ENCODE measurements around the gene CCDC85C. TPM values are rescaled to one million over a fixed set of nuclear protein-coding genes. Genes with fewer than 3 reads are reported as not detected.
A peak's percentile ranks its signal among the peaks of the same experiment; 100 is the strongest.
"Not testable (repeated sequence)": the region's sequence is repeated elsewhere in the genome, so short reads cannot be mapped to it uniquely, and the experiment has no call there.

Gene CCDC85C
- polyA plus RNA-seq, 2 donors: 30.1 to 51.0 TPM

- Histone ChIP-seq H3K4me3 (ENCODE audit: low read depth in 1 of 2, low read length in 2 of 2) (peak within 1 kb of the TSS; percentile 44 to 45), H3K9me3 (ENCODE audit: control insufficient read depth in 2 of 2, insufficient read depth in 1 of 2, low read depth in 1 of 2, low read length in 1 of 2) (no peaks in the 10 kb centered on the region), H3K27me3 (ENCODE audit: control insufficient read depth in 1 of 2, insufficient read depth in 2 of 2, low read length in 2 of 2) (peaks cover 0 to 7% of the 10 kb centered on the region in 2 donors), H3K36me3 (ENCODE audit: control insufficient read depth in 2 of 2, insufficient read depth in 2 of 2, low read length in 1 of 2) (no peaks in the 10 kb centered on the region), H3K27ac (ENCODE audit: low read depth in 2 of 2, low read length in 1 of 2) (no peak within 1 kb of the TSS), H3K4me1 (ENCODE audit: control insufficient read depth in 2 of 2, insufficient read depth in 2 of 2, low read length in 1 of 2) (peaks cover 9 to 22% of the 10 kb centered on the region in 2 donors)
- WGBS, 2 donors: 7% methylated on average over 76 to 91 of the region's 91 CpGs
These were observed 40.9 kb upstream of the CCDC85C start, which contains the start of gene HHIPL1 for GRCh38 chr14:99644723-99645544. TSS of gene HHIPL1 (plus strand) at chr14:99645129. CDS start at chr14:99645208, 79 bp downstream.

- Histone ChIP-seq H3K27me3 (ENCODE audit: control insufficient read depth in 1 of 2, insufficient read depth in 2 of 2, low read length in 2 of 2) (peaks cover 0 to 7% of the 10 kb centered on the region in 2 donors), H3K4me3 (ENCODE audit: low read depth in 1 of 2, low read length in 2 of 2) (no peak overlapping the region), H3K4me1 (ENCODE audit: control insufficient read depth in 2 of 2, insufficient read depth in 2 of 2, low read length in 1 of 2) (peaks cover 9 to 21% of the 10 kb centered on the region in 2 donors), H3K27ac (ENCODE audit: low read depth in 2 of 2, low read length in 1 of 2) (no peak overlapping the region), H3K9me3 (ENCODE audit: control insufficient read depth in 2 of 2, insufficient read depth in 1 of 2, low read depth in 1 of 2, low read length in 1 of 2) (no peaks in the 10 kb centered on the region), H3K36me3 (ENCODE audit: control insufficient read depth in 2 of 2, insufficient read depth in 2 of 2, low read length in 1 of 2) (no peaks in the 10 kb centered on the region)
- WGBS, 2 donors: 88 to 89% methylated on average over 11 of the region's 11 CpGs
These were observed 40.1 kb upstream of the CCDC85C start for GRCh38 chr14:99644035-99644587.

DNA sequence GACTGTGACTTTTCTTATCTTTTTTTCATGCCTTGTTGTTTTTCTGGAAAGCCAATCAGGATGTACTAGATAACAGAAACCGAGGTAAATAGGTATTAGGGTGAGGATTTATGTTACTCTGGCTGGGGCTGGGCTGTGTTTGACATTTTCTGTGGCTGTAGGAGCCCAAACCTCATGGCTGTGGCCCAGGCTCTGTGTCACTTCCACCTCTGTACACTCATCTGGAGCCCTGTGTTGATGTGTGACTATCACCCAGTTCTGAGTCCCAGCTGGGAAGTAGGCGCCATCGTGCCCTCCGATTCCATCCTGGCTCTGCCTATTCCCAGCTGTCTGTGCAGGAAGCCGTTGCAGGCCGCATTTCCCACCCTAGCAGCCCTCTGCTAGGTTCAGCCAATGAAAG is 39.3 kb upstream of the CCDC85C start:
- Histone ChIP-seq H3K4me3 (ENCODE audit: low read depth in 1 of 2, low read length in 2 of 2) (no peak overlapping the region), H3K27me3 (ENCODE audit: control insufficient read depth in 1 of 2, insufficient read depth in 2 of 2, low read length in 2 of 2) (peaks cover 0 to 7% of the 10 kb centered on the region in 2 donors), H3K9me3 (ENCODE audit: control insufficient read depth in 2 of 2, insufficient read depth in 1 of 2, low read depth in 1 of 2, low read length in 1 of 2) (no peaks in the 10 kb centered on the region), H3K27ac (ENCODE audit: low read depth in 2 of 2, low read length in 1 of 2) (no peak overlapping the region), H3K36me3 (ENCODE audit: control insufficient read depth in 2 of 2, insufficient read depth in 2 of 2, low read length in 1 of 2) (no peaks in the 10 kb centered on the region), H3K4me1 (ENCODE audit: control insufficient read depth in 2 of 2, insufficient read depth in 2 of 2, low read length in 1 of 2) (peaks cover 9 to 18% of the 10 kb centered on the region in 2 donors)
- WGBS, 2 donors: 67 to 70% methylated on average over 6 of the region's 6 CpGs

DNA sequence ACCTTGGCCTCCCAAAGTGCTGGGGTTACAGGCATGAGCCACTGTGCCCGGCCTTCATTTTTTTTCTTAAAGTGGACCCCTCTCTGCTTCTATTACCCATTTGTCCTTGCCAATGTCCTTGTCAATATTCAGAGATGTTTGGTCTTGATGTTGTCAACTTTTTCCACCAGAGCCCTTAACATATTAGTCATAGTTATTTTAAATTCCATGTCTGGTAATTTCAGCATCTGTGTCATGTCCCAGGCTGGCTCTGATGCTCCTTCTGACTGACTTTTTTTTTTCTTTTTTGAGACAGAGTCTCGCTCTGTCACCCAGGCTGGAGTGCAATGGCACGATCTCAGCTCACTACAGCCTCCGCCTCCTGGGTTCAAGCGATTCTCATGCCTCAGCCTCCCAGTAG is 38.8 kb upstream of the CCDC85C start:
- 93 to 94% methylated on average over 5 of the region's 5 CpGs for WGBS, 2 donors
- not testable (repeated sequence) for H3K4me3 ChIP-seq (ENCODE audit: low read depth in 1 of 2, low read length in 2 of 2); H3K27ac ChIP-seq (ENCODE audit: low read depth in 2 of 2, low read length in 1 of 2); H3K9me3 ChIP-seq (ENCODE audit: control insufficient read depth in 2 of 2, insufficient read depth in 1 of 2, low read depth in 1 of 2, low read length in 1 of 2); H3K27me3 ChIP-seq (ENCODE audit: control insufficient read depth in 1 of 2, insufficient read depth in 2 of 2, low read length in 2 of 2); H3K36me3 ChIP-seq (ENCODE audit: control insufficient read depth in 2 of 2, insufficient read depth in 2 of 2, low read length in 1 of 2)
- peaks cover 9 to 18% of the 10 kb centered on the region in 2 donors for H3K4me1 ChIP-seq (ENCODE audit: control insufficient read depth in 2 of 2, insufficient read depth in 2 of 2, low read length in 1 of 2)

- 84 to 86% methylated on average over 7 of the region's 7 CpGs for WGBS, 2 donors
- Histone ChIP-seq H3K36me3 (ENCODE audit: control insufficient read depth in 2 of 2, insufficient read depth in 2 of 2, low read length in 1 of 2) (no peaks in the 10 kb centered on the region), H3K9me3 (ENCODE audit: control insufficient read depth in 2 of 2, insufficient read depth in 1 of 2, low read depth in 1 of 2, low read length in 1 of 2) (no peaks in the 10 kb centered on the region), H3K27me3 (ENCODE audit: control insufficient read depth in 1 of 2, insufficient read depth in 2 of 2, low read length in 2 of 2) (no peaks in the 10 kb centered on the region), H3K27ac (ENCODE audit: low read depth in 2 of 2, low read length in 1 of 2) (no peak overlapping the region), H3K4me3 (ENCODE audit: low read depth in 1 of 2, low read length in 2 of 2) (no peak overlapping the region), H3K4me1 (ENCODE audit: control insufficient read depth in 2 of 2, insufficient read depth in 2 of 2, low read length in 1 of 2) (no peaks in the 10 kb centered on the region)
These were observed 33.6 kb upstream of the CCDC85C start for GRCh38 chr14:99637624-99638023.

DNA sequence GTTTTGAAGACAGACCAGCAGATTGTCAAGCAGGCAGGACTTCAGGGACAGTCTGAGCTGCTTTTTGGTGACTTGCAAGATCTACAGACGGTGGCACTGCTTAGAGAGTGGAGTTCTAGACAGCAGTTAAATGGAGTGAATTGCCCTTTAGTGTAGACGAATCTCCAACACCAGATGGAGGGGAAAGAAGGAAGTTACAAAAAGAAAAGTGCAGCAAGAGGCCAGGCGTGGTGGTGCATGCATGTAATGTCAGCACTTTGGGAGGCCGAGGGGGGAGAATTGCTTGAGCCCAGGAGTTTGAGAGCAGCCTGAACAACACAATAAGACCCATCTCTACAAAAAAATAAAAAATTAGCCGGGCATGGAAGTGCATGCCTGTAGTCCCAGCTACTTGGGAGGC is 32.5 kb upstream of the CCDC85C start:
- Histone ChIP-seq H3K27me3 (ENCODE audit: control insufficient read depth in 1 of 2, insufficient read depth in 2 of 2, low read length in 2 of 2) (no peaks in the 10 kb centered on the region), H3K4me3 (ENCODE audit: low read depth in 1 of 2, low read length in 2 of 2) (no peak overlapping the region), H3K36me3 (ENCODE audit: control insufficient read depth in 2 of 2, insufficient read depth in 2 of 2, low read length in 1 of 2) (no peaks in the 10 kb centered on the region), H3K9me3 (ENCODE audit: control insufficient read depth in 2 of 2, insufficient read depth in 1 of 2, low read depth in 1 of 2, low read length in 1 of 2) (no peaks in the 10 kb centered on the region), H3K4me1 (ENCODE audit: control insufficient read depth in 2 of 2, insufficient read depth in 2 of 2, low read length in 1 of 2) (no peaks in the 10 kb centered on the region), H3K27ac (ENCODE audit: low read depth in 2 of 2, low read length in 1 of 2) (no peak overlapping the region)
- WGBS, 2 donors: 77 to 78% methylated on average over 5 of the region's 5 CpGs

- H3K4me3 ChIP-seq (ENCODE audit: low read depth in 1 of 2, low read length in 2 of 2): no peak overlapping the region
- H3K27ac ChIP-seq (ENCODE audit: low read depth in 2 of 2, low read length in 1 of 2): no peak overlapping the region
- no peaks in the 10 kb centered on the region for H3K4me1 ChIP-seq (ENCODE audit: control insufficient read depth in 2 of 2, insufficient read depth in 2 of 2, low read length in 1 of 2)
- H3K36me3 ChIP-seq (ENCODE audit: control insufficient read depth in 2 of 2, insufficient read depth in 2 of 2, low read length in 1 of 2): no peaks in the 10 kb centered on the region
- H3K9me3 ChIP-seq (ENCODE audit: control insufficient read depth in 2 of 2, insufficient read depth in 1 of 2, low read depth in 1 of 2, low read length in 1 of 2): no peaks in the 10 kb centered on the region
- 82 to 83% methylated on average over 8 of the region's 8 CpGs for WGBS, 2 donors
- no peaks in the 10 kb centered on the region for H3K27me3 ChIP-seq (ENCODE audit: control insufficient read depth in 1 of 2, insufficient read depth in 2 of 2, low read length in 2 of 2)
These were observed 31.1 kb upstream of the CCDC85C start for GRCh38 chr14:99635116-99635515.

- no peaks in the 10 kb centered on the region for H3K9me3 ChIP-seq (ENCODE audit: control insufficient read depth in 2 of 2, insufficient read depth in 1 of 2, low read depth in 1 of 2, low read length in 1 of 2)
These were observed 30.4 kb upstream of the CCDC85C start for GRCh38 chr14:99634443-99634842.

DNA sequence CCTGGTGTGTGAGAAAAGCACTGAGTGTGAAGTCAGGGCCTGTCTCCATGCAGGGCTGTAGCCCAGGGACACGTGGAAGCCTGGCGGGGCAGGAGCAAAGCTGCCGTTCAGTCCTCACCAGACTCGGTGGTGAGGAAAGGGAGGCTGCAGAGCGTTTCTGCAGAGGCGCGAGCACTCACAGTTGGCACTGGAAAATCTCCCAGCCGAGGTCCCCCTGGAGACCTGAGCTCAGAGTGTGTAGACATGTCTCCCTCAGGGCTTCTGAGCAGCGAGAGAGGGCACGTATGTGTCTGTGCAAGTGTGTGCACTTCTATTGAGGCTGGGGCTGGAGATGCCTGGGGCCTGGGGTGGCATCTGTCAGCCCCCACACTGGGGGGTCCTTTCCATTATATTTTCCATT is 29.9 kb upstream of the CCDC85C start:
- H3K4me3 ChIP-seq (ENCODE audit: low read depth in 1 of 2, low read length in 2 of 2): no peak overlapping the region
- no peaks in the 10 kb centered on the region for H3K9me3 ChIP-seq (ENCODE audit: control insufficient read depth in 2 of 2, insufficient read depth in 1 of 2, low read depth in 1 of 2, low read length in 1 of 2)
- WGBS, 2 donors: 67 to 74% methylated on average over 10 of the region's 10 CpGs
- no peaks in the 10 kb centered on the region for H3K36me3 ChIP-seq (ENCODE audit: control insufficient read depth in 2 of 2, insufficient read depth in 2 of 2, low read length in 1 of 2)
- H3K4me1 ChIP-seq (ENCODE audit: control insufficient read depth in 2 of 2, insufficient read depth in 2 of 2, low read length in 1 of 2): peaks cover 0 to 1% of the 10 kb centered on the region in 2 donors
- no peaks in the 10 kb centered on the region for H3K27me3 ChIP-seq (ENCODE audit: control insufficient read depth in 1 of 2, insufficient read depth in 2 of 2, low read length in 2 of 2)
- H3K27ac ChIP-seq (ENCODE audit: low read depth in 2 of 2, low read length in 1 of 2): no peak overlapping the region

More at GRCh38 chr14:99634443-99634842, 30.4 kb upstream of the CCDC85C start:
- no peaks in the 10 kb centered on the region for H3K36me3 ChIP-seq (ENCODE audit: control insufficient read depth in 2 of 2, insufficient read depth in 2 of 2, low read length in 1 of 2)
- no peaks in the 10 kb centered on the region for H3K4me1 ChIP-seq (ENCODE audit: control insufficient read depth in 2 of 2, insufficient read depth in 2 of 2, low read length in 1 of 2)
- H3K4me3 ChIP-seq (ENCODE audit: low read depth in 1 of 2, low read length in 2 of 2): no peak overlapping the region
- 79 to 84% methylated on average over 10 of the region's 10 CpGs for WGBS, 2 donors
- H3K27ac ChIP-seq (ENCODE audit: low read depth in 2 of 2, low read length in 1 of 2): no peak overlapping the region
- no peaks in the 10 kb centered on the region for H3K27me3 ChIP-seq (ENCODE audit: control insufficient read depth in 1 of 2, insufficient read depth in 2 of 2, low read length in 2 of 2)

All from esophagus (tissue), 2 donors.